HuH-7.5 (cell line): ENCODE data around the gene KIF18B.

Experiments used
- DNase-seq: peaks from one replicate; pipeline ENCODE4 v3.0.0; 2011; ENCODE audit warnings: low spot score

The KIF18B gene

GRCh38 chr17:44905006-44906000 lies 42.3 kb downstream of the KIF18B start:
- no peak for DNase-seq

DNA sequence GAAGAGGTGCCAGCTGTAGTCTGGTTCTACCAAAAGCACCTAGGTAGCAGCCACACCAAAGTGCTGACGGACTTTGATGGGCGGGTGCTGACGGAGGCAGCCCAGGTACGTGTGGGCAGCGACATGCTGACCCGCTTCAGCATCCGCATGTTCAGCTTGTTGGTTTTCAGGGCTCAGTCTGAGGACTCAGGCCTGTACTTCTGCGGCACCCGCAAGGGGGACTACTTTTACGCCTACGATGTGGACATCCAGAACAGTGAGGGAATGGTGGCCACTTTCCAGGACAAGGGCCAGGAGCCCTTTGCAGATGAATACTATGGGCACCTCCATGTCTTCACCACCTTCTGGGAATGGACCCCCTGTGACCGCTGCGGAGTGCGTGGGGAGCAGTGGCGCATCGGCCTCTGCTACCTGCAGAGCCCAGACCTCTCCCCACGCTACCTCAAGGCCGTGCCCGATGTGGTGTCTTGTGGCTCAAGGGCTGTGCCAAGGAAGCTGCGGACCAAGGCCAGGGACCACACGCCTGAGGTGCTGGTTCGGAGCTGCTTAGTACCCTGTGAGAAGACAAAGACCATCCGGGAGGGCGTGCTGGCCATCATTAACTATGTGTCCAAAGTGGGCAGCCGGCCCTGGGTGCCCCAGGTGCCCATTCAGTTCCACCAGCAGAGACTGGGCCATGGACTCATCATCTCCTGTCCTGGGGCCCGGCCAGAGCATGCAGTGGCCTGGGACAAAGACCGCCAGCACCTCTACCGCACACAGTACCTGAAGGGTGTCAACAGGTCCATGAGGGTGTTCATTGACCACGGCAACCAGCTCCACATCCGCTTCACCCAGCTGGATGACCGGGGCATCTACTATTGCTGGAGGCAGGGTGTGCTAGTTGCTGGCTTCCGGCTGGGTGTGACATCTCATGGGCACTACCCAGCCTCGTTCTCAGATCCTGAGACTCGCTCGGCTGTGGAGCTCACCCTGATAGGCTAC lies 43.3 kb downstream of the KIF18B start:
- DNase-seq = no peak

- no peak for DNase-seq
Measured at GRCh38 chr17:44903012-44903685, 44.4 kb downstream of the KIF18B start.

GRCh38 chr17:44902135-44902760 lies 45.3 kb downstream of the KIF18B start:
- no peak for DNase-seq

GRCh38 chr17:44901411-44901921 lies 46.1 kb downstream of the KIF18B start:
- DNase-seq = no peak

DNA sequence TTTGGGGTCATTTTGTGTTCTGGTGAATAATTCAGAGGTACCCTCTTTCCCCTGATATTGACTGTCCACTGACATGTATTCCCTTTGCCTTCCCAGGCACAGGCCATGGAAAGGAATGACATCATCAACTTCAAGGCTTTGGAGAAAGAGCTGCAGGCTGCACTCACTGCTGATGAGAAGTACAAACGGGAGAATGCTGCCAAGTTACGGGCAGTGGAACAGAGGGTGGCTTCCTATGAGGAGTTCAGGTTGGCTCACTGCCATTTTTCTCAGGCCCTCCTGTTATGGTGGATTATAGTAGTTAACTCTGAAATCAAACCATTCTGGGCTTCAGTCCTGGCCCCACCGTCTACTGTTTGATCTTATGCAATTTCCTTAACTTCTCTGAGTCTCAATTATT lies 46.7 kb downstream of the KIF18B start:
- DNase-seq = no peak

DNA sequence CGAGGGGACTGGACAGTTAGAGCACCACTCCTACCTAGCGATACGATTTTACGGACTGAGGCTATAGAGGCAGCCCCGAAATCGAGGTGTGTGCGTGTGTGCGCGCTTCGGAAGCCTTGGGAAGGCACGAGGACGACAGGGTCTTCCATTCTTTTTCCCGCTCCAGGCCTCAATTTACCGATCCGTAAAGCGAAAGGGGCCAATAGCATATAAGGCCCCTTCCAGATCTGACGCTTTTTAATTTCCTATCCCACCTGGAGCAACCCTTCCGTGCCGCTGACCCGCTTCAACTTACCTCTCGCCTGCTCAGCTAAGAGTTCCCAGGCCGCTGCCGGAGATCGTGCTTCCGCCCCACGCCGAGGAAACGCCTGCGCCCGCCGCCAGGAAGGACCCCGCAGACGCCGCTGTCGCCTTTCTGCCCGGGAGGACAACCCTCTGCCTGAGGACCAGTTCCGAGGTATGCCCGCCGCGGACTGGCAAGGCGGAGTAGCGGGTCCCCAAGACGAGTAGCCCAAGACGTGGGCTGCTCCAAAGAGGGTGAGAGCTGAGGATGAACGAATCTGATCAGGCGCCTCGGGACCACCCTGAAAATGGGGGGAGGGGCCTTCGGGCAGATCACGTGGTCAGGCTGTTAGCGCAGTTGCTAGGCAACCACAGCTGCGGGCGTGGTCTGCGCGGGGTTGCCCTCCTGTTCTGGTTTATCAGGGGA lies 48.3 kb downstream of the KIF18B start, which contains the start of gene EFTUD2:
Gene EFTUD2, minus strand, starts transcription at position 372 of the 709 bp plus-strand sequence. CDS start 4,924 bp downstream, outside the sequence.
- DNase-seq = peak; percentile 82

- no peak for DNase-seq
Measured at GRCh38 chr17:44898768-44899073, 48.9 kb downstream of the KIF18B start.

GRCh38 chr17:44894642-44895041 lies 52.9 kb downstream of the KIF18B start:
- DNase-seq = no peak

DNA sequence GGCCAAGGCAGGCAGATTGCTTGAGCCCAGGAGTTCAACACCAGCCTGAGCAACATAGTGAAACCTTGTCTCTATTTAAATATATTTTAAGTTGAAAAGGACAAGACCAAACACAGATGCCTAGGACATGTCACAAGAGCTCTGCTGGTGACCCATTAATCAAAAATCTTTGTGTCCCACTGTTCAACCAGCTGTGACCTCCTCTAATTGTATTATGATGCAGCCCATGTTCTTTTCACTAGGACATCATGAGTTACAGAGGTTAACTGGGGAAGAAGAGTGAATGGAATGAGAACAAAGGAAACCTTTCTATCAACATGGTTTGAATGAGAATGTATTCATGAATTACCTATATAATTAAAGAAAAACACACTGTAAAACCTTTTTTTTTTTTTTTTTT lies 55.3 kb downstream of the KIF18B start:
- DNase-seq = no peak

DNA sequence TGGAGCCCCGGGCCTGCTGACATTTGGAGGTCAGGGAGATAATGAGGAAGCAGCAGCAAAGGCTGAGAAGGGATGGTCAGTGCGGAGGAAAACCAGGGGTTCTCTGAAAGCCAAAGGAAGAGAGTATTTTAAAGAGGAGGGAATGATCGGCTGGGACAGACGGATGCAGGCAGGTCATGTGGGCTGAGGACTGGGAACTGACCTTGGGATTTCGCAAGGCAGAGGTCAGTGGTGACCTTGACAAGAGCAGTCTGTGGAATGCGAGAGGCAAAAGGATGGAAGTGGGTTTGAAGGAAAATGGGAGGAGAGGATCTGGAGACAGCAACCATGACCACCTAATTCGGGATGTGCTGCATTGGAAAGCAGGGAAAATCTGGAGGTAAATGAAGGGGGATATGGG lies 58.6 kb downstream of the KIF18B start:
- no peak for DNase-seq

DNA sequence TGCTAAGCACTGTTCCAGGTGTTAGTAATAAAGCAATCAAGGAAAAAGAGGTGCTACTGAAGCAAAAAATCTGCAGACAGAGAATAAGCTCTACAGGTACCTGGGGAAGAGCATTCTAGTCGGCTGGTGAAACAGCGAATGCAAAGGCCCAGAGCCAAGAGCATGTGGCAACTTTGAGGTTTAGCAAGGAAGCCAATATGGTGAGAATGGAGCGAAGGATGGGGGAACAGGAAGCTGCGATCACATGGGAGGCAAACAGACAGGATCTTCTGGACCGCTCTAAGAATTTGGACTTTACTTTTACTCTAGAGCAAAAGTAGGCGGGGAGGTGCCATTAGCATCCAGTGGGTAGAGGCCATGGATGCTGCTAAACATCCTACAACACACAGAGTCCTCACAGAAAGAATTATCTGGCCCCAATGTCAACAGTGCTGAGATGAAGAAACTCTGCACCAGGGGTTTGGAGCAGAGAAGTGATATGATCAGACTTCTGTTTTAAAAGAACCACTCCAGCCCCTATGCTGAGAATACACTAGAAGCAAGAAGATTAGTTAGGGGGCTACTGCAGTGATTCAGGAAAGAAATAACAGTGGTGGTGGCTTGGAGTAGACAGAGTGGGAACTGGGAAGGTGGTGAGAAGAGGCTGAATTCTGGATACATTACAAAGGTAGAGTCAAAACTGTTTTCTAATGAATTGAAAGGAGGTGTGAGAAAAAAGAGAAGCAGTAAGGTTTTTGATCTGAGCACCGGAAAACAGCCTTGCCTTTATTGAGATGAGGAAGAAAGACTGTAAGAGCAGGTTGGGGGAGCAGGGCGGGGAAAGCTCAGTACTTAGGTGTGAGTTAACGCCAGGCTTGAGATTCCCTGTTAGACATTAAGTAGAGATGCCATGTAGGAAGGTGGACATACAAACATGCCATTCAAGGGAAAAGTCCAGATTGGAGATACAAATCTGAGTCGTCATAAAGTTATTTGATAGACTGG lies 59.3 kb downstream of the KIF18B start:
- DNase-seq = no peak

DNA sequence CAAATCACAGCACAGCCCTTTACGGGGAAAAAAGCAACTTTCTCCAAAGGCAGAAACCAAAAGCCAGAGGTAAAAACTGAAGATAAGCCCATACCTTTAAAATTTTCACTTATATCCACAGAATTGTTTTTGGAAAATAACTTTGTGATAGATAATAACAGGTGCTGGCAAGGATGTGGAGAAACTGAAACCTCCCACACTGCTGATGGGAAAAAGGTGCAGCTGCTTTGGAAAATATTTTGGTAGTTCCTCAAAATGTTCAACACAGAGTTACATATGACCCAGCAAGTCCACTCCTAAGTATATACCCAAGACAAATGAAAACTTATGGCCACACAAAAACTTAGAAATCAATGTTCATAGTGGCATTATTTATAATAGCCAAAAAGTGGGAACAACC lies 60.6 kb downstream of the KIF18B start:
- DNase-seq = no peak

DNA sequence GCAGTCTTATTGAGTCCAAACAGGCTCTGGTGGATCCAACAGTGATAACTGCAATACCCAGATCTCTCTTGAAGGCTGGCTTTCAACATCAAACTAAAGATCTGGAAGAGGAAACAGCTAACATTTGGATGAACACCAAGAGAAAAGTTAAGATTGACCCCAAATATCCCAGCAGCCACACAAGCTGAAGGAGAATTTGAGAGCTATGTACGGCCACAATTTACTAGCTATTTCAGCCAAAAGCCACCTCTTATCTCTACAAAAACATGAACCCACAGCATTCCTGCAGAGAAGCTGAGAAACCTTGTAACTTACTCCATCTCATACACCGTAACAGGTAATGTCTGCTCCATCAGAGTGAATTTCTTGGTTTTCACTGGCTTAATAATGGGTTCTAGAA lies 62.6 kb downstream of the KIF18B start:
- no peak for DNase-seq

GRCh38 chr17:44881145-44881544 lies 66.4 kb downstream of the KIF18B start:
- no peak for DNase-seq

DNA sequence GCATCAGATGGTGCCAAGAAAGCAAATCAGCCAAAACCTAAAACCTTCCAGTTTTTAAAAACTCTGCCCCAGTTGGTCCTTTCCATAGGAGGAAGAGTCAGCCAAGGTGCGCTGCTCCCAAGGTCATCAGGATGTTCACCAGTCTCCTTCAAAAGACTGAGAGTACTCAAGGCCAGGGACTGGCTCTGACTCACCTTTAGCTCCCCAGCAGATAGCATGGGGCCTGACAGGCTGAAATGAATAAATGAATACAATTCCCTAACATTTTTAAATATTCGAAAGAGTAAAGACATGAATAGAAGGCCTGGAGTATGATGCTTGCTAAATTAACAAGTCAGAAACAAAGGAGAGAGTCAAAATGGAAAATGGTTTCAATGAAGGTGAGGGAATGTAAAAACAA lies 67.5 kb downstream of the KIF18B start:
- no peak for DNase-seq

DNA sequence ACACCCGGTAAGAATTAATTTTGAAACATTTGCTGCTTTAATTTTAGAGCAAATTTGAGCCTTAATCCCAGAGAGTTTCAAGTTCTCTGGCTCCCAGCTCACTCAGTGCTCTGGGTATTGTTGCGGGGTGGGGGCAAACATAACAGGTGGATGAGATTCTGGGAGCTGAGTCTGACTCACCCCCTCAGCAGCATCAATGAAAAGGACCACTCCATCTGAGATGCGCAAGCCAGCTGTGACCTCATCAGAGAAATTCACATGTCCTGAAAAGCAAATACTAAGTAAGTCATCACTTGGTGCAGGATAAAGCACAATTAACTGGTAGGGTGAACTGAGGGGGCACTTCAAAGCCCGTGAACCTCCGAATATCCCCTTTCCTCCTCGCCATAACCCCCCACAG lies 68.2 kb downstream of the KIF18B start:
- no peak for DNase-seq

DNA sequence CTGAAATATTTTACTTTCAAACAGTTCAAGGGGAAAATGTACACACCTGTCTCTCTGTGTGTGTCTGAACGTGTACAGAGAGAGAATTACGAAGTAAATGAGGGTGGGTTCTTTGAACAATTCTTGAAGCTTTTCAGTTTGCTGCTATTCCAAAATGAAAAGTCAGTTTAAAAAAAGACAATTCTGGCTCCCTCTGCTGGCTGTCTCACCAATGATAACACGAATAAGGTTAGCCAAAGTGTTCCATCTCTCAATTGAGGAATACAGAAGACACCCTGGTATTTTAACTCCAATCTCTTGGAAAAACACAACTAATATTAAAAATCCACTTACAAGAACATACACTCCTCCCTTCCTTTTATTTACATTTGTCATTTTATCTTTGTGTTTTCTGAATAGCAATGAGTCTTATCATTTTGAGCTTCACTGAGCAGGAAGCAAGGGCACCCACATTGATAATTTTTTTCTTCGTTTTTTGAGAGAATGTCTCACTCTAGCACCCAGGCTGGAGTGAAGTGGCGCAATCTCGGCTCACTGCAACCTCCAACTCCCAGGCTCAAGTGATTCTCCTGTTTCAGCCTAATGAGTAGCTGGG lies 68.8 kb downstream of the KIF18B start:
- peak; percentile 28 for DNase-seq

DNA sequence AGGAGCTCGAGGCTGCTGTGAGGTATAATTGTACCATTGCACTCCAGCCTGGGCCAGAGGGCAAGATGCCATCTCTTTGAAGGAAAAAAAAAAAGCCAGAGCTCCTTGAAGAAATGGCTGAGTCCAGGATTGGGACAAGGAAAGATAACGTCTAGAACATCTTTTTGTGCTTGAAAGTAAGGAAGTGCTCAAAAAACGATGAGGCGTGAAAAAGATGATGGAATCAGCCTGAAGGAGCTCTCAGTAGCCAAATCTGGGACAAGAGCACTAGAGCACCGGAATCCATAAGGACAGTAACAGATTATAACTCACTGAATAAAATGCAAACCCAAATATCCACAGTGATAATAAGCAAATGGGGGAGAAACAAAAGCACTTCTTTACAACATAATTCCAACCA lies 70.5 kb downstream of the KIF18B start:
- DNase-seq = no peak
